Measurements from ENCODE around the gene MARCHF4.

MARCHF4 gene, protein sequence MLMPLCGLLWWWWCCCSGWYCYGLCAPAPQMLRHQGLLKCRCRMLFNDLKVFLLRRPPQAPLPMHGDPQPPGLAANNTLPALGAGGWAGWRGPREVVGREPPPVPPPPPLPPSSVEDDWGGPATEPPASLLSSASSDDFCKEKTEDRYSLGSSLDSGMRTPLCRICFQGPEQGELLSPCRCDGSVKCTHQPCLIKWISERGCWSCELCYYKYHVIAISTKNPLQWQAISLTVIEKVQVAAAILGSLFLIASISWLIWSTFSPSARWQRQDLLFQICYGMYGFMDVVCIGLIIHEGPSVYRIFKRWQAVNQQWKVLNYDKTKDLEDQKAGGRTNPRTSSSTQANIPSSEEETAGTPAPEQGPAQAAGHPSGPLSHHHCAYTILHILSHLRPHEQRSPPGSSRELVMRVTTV

DNA sequence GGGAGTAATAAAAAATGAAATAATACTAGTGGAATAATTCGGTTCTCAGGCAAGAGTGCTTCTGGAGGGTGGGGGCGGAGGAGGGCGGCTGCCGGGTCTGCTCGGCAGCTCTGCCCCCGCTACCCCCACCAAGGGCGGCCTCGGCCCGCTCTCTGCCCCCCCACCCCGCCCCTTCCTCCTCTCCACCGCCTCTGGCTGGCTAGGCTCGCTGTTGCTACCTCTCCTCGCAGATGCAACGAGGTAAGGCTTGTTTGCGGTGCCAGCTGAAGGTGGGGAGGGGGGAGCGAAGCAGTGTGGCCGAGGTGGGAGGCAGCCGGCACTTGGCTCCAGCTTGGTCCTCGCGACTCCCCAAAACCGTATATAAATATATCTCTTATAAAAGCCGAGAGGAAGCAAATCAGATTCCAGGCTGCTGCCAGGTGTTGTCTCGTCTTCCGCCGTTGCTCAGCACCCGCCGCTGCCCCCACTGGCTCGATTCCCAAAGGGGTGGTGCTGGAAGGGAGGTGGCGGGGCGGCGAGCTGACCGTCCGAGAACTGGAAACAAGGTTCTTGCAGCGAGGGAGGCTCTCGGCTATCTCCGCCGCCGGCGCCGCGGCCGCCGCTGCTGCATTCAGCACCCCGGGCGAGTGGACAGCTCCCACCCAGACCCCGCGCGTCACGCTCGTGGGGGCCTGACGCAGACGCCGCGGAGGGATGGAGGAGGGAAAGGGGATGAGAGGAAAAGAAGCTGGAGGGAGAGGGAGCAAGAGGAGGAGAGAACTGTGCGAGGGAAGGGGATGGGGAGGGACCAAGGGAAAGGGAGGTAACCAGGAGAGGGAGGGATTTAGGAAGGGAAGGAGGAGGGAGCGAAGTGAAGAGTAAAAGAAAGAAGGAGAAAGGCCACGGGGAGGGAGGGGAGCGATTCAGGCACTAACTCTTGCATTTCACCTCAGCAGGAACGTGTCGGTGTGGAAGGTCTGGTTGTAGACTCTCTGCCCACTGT, at the start of gene MARCHF4:
TSS of gene MARCHF4 (minus strand) at position 763 of the 982 bp plus-strand sequence. CDS start 2,223 bp downstream, outside the sequence.
- DNase-seq, result peak; percentile 46

DNA sequence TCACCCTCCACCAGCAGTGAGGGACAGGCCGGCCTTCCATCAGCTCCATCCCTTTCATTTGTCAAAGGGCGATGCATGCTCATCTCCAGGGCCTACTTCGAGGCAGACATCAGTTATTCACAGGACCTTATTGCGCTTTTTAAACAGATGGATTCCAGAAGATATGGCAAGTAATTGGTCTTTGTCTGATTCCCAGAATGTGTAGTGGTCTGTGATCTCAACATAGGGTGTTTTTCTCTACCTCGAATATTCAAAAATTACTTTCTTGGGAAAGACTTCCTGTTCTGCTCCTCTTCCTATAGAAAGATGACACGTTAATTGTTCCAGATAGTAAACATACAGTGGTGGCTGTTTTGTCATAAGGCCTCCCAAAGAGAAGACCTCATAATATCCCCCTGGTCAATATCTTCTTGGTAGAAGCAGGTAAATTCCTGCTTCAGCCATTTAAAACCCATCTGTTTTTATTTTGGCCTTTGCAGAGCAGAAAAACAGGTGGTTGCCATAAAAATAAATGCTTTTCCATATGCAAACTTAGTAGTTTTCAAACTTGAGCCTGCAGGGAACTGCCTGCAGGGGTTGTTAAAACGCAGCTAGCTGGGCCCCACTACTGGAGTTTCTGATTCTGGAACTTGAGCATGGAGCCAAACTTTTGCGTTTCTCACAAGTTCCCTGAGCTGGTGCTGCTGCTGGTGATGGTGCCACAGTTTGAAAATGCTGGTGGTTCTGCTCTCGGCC, 48.3 kb upstream of the MARCHF4 start:
- no peak for DNase-seq

DNA sequence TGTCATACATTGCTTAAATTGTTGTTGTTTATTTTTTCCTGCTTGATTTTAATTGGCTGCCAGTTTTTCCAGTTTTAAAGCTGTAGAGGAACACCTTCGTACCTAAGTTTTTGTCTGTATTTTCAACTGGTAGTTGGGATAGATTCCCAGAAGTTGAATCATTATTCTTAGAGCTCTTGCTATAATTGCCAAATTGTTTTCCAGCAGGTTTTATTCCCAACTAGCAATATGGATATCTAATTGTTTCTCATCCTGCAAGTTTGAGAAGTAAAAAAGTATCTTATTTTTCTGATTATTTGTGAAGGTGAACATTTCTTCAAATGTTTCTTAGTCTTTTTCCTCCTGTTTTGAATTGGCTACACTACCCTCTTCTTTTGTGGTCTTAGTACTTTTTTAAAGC, 46.7 kb upstream of the MARCHF4 start:
- DNase-seq, result no peak

DNA sequence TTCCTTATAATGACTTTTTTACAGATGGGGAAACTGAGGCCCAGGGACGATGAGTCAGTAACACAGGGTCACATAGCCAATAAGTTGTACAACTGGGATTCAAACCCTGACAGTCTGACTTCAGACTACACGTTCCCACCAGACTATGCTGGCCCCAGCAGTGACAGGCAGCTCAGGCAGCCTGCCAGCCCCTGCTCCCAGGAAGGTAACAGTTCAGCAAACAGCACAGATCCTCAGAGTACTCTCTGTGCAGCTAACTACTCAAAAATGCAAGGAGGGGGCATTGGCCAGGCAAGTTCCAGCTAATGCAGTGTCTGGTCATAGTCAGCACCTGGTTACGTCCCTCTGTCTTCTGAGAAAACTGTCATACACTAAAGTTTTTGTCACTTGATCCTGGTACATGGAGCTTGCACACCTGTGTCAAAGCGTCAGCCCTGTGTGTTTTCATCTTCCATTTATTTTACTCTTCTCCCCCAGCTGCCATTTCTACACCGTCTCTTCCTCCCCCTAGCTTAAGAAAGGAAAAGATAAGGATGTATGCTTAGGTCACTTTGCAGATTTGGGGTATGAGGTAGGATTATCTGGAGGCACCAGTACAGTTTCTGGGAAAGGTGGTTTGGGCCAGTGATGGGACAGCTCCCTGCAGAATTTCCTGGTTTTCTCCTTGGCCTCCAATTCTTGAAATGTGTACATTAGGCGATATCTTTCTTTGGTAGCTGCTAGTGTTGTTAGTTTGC, 44.5 kb upstream of the MARCHF4 start:
- no peak for DNase-seq

DNA sequence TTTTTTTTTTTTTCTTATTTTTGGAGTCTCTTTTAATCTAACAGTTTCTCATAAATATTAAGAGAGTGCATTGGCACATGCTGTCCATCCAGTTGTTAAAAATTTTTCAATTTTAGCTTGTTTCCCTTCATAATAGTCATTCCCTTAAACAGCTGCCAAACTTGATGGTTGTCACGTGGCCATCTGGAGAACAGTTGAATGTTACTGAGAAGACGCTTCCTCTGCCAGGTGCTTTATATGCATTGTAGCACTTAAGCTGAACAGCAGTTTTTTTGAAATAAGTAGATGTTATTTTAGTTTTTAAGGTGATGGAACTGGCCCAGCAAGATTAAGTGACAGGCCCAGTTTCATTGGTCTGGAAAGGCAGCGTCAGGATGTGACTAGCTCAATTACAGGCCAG, 43.3 kb upstream of the MARCHF4 start:
- DNase-seq, result no peak

DNA sequence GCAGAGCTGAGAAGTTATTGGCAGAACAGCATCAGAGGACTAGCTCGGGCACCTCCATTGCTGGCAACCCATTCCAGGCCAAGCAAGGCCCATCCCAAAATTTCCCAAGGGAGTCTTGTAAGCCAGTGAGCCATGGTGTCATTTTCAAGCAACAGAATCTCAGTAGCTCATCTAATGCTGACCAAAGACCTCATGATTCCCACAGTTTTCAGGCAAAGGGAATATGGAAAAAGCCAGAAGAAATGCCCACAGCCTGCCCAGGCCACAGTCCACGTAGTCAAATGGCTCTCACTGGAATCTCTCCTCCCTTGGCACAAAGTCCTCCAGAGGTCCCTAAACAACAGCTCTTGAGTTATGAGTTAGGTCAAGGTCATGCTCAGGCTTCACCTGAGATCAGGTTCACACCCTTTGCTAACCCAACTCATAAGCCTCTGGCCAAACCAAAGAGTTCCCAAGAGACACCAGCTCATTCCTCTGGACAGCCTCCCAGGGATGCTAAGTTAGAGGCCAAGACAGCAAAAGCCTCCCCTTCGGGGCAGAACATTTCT, 42.6 kb upstream of the MARCHF4 start:
- no peak for DNase-seq

DNA sequence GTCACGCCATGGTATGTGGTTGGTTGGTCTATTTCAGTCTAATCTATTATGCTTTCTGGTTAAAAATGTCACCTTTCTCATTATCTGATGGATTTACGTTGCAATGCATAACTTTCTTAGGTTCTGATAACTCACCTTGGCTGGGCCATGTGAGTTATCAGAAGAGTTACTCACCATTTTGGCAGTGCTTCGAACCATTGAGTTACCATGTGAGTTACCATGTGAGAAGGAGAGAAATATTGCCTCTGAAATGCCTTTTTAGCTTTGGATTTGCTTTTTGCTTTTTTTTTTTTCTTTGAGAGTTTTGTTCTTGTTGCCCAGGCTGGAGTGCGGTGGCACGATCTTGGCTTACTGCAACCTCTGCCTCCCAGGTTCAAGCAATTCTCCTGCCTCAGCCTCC, 41.6 kb upstream of the MARCHF4 start:
- no peak for DNase-seq

DNA sequence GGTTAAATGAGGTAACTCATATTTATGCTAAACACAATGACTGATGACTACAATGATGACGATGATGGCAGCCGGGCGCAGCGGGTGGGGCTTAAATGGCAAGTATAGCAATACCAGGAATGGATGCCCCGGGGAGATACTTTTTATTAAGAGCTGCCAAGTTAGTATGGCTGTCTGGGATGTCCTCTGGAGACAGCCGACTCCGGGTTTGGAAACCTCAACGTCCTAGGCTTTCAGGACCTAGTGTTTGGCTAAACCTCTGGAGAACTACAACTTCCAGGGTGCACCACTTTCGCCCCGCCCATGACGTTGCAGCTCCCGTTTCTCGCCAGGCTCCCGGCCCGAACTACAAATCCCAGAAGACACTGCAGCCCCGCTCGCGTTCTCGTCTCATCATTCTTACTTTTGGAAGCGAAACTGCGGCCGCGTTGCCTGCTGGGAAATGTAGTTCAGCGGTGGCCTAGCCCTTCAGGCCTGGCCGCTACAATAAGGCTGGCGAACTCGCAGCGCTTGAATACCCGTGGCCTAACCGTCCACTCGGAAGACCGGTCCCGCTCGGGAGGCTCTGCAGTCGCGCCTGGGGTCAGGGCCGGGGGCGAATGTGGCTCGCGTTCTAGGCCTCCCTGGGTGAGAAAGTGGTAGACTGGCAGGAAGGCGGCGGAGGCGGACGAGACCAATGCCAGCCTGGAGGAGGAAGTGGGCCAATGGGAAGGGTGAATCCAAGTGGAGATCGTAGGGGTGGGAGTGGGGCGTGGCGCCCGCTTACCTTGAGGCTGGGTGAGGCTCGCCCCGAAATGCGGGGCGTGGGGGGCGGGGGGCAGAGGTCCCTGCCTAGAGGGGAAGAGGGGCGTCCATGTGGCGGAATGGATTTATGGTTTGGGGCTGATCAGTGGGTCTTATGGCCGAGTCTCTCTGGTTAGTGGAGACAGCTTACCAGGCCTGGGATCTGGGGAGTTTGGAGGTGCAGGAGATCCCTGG, 40.0 kb upstream of the MARCHF4 start, which contains the start of gene SMARCAL1:
TSS of gene SMARCAL1 (plus strand) at position 463 of the 978 bp plus-strand sequence. CDS start 2,221 bp downstream, outside the sequence.
- peak; percentile 96 for DNase-seq

DNA sequence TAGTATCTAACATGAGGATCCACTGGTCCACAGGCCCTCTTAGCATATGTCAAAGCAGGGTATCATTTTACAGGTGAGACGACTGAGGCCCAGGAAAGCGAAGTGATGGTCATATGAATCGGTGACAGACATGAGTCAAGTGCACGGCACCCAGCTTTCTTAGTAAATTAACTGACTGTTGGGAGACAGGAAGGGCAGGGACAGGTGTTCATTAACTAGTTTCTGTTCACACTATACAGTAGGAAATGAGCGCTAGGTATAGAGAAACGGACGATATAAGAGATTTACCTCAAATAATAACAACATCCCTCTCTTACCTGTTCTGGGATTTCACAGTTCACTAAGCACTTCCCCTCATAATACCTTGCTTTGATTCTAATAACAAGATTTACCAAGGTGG, 38.3 kb upstream of the MARCHF4 start:
- DNase-seq, result no peak

DNA sequence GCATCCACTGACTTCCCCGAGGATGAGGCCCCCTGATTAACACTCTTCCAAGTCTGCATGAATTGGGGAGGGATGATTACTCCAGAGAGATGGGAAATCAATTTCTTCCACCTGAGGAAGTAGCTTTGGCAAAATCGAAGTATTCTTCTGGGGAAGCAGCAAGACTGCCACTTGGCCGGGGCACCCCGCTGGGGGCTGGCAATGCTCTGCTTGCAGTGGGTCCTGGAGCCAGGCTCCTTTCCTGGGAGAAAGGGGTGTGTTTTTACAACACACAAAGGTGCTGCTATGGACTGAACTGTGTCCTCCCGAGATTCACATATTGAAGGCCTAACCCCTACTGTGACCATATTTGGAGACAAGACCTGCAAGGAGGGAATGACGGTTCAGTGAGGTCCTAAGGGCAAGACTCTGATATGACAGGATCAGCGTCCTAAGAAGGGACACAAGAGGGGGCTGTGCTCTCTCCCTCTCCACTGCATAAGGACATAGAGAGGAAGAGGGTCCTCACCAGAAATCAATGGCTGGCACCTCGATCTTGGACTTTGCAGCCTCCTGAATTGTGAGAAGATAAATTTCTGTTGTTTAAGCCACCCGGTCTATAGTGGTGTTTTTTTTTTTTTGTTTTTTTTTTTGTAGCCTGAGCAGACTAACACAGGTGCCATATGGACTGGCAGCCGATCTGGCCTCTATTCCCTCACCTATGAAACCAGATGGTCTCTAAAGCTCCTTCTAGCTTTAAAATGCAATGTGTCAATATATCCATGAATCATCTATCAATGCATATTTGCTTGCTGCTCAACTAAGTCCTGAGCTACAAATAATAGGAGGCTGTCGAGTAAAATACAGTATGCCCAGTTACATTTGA, 36.4 kb upstream of the MARCHF4 start:
- DNase-seq, result no peak

DNA sequence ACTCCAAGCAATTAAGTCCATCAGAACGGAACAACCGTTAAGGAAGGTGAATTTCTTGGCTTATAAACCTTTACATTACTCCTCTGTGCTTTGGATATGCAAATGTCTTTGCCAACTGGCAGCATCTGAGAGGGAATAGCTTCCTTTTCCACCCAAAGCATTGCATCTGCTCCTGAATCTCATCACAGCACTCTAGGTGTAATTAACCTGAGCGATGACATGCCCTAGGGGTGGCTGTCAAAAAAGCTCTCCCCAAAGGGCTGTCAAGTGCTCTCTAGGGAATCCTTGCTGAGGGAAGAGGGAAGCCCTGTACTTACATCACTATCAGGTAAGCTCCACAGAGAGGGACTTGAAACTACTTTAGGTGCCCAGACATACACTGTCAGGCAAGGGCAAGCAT, 34.5 kb upstream of the MARCHF4 start:
- DNase-seq, result peak; percentile 77

DNA sequence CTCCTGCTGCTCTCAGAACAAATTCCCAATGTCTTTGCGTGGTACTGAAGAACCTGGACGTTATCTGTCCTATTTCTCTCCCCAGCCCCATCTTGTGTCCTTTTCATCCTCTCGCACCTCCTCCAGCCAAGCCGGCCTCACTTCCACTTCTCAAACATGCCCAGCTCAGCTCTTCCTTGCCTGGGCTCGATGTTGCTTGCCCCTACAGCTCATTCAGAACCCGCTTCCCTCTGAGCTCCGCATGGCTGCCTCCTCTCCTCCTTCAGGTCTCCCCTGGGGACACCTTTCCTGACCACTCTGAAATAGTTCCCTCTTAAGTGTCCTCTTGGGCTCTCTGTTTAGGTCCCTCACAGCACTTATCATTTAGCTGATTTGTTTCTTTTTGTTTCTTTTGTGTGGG, 33.3 kb upstream of the MARCHF4 start:
- no peak for DNase-seq

DNA sequence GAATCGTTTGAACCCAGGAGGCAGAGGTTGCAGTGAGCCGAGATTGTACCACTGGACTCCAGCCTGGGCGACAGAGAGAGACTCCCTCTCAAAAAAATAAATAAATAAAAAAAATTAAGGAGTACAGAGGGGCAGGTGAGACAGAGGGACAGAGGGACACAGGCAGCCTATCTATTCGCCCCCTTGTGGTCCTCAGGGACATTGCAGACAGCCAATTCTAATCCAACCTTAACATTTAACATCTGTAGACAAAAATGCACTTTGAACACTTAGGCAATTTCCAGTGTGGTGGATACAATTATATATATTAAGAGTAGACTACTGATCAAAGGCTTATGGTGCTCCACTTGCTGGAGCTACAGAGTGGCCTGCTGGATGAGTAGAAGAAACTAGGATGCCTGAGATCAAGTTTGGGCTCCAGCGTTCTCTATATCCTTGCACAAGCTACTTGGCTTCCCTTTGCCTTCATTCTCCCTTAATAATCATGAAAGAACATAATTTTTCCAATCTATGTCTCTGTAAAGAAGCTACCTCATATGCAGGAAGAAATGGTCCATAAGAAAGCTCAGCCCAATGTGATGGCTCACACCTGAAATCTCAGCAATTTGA, 31.8 kb upstream of the MARCHF4 start:
- DNase-seq, result peak; percentile 12

DNA sequence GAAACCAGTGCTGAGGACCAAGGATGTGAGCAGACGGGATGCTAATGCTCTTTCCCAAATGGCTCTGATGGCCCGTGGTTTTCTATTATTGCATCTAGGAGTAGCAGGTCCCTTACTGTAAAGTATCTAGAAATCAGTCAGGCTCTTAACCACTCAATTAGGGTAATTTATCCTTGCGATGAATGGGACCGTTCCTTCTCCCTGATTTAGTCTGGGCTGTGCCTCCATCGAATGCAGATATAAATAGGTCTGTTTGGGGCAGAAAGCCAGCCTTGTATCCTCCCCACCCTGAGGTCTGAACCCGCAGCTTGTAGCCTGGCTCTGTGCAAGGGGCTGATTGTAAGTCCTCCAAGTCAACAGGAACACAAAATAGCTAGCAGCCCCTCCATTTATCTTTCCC, 30.5 kb upstream of the MARCHF4 start:
- no peak for DNase-seq

DNA sequence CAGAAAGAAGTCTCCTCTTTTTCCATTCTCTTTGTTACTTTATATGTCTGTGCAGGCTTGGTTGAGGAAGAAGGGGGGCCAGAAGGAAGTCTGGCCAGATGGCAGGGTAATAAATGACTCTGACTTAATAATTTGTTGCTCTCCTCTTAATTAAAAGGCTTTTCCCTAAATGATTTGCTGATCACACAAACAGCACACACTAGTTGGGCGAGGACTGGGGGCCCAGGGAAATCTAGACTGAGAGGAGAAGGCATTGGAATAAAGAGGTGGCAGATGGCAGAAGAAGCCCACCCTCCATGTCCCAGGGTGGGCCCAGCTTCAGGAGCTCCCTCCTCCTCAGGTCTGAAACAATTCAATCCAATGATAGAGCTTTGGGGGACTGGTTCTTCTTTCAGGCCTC, 27.3 kb upstream of the MARCHF4 start:
- no peak for DNase-seq

DNA sequence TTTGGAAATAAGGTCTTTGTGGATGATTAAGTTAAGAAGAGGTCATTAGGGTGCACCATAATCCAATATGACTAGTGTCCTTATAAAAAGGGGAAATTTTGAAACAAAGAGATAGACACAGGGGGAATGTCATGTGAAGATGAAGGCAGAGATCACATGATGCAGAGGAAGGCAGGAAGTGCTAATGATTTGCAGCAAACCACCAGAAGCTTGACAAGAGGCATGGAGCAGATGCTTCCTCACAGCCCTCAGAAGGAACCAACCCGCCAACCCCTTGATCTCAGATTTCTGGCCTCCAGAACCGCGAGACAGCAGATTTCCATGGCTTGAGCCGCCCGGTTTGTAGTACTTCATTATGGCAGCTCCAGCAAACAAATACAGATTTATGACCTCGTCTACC, 22.6 kb upstream of the MARCHF4 start:
- DNase-seq, result no peak

DNA sequence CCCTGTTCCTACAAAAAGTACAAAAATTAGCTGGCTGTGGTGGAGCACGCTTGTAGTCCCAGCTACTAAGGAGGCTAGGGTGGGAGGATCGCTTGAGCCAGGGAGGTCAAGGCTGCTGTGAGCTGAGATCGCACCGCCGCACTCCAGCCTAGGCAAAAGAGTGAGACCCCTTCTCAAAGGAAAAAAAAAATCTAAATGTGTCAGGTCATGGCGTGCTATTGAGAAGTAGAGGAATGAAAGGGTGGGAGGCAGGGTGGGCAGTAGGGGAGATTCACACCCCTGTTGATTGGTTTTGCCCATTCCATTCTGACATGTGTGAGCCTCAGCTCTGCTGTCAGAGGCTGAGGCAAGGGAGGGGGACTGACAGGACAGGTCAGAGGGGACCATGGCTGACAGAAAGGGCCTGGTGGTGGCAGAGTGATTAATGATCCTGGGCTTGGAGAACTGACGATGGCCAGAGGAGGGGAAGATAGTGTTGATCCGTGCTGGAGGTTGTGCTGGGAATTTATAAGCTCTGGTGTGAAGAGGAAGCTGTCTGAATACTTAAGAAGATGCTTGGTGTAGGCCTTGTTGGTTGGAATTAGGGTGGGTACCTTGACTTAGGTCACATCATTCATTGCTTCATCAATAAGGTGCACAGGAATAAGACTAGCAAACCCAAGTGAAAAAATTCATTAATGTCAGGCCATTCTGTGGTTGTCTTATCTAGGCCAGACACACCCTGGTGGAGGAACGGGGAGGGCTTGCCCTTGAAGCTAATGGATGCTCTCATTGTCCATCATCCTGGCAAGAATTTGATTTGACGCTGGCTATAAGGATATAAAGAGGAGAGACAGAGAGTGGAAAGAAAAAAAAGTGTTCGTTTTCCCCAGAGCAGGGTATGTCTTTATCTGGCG, 20.9 kb upstream of the MARCHF4 start:
- DNase-seq, result no peak

DNA sequence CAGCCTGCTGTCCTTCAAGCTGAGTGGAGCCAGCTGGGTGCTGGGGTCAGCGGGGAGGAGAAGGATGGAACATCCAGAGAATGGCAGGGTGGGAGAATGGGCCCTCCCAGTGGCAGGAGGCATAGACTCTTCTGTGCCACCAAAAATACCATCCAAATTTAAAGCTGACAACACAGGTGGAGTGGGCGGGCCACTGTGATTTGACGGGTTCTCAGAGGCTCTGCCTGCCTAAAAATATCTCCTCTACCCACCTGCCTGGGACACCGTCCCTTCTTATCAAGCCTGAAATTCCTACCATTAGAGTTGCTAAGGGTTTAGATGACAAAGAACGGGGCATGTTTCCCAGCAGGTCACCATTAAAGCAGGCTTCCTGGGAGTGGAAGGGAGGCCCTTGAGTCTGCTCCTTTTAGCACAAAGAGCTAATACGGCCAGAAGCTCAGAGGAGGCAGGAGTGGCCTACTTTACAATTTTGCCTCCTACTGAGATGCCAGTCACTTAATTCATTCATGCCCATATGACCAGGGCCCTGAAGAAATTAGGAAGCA, 19.8 kb upstream of the MARCHF4 start:
- DNase-seq, result no peak

Measured in NCI-H526 treated with DMSO at 0.1 percent for 48 hours (cell line).